ENCODE results near the gene PRKG1. TPM values are rescaled to one million over a fixed set of nuclear protein-coding genes. Genes with fewer than 3 reads are reported as not detected.

PRKG1 gene
- total RNA-seq, 1 experiment from 2014 or later: 10.4 TPM

GRCh38 chr10:51288511-51288910, 214.2 kb downstream of the PRKG1 start:
- TF ChIP-seq, protein P1, sequence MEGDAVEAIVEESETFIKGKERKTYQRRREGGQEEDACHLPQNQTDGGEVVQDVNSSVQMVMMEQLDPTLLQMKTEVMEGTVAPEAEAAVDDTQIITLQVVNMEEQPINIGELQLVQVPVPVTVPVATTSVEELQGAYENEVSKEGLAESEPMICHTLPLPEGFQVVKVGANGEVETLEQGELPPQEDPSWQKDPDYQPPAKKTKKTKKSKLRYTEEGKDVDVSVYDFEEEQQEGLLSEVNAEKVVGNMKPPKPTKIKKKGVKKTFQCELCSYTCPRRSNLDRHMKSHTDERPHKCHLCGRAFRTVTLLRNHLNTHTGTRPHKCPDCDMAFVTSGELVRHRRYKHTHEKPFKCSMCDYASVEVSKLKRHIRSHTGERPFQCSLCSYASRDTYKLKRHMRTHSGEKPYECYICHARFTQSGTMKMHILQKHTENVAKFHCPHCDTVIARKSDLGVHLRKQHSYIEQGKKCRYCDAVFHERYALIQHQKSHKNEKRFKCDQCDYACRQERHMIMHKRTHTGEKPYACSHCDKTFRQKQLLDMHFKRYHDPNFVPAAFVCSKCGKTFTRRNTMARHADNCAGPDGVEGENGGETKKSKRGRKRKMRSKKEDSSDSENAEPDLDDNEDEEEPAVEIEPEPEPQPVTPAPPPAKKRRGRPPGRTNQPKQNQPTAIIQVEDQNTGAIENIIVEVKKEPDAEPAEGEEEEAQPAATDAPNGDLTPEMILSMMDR (conservative IDR thresholded peaks at IDR 0.05): no peak
- Histone ChIP-seq H3K9me3 (ENCODE audit: control insufficient read depth, low read depth, low read length) (no peaks in the 10 kb centered on the region), H2BK20ac (ENCODE audit: low read depth, low read length, poor library complexity, severe bottlenecking) (no peak overlapping the region), H3K4me1 (ENCODE audit: insufficient read depth, low read length) (no peaks in the 10 kb centered on the region), H4K8ac (replicated peaks; ENCODE audit: insufficient read length, low read depth, low read length) (no peak overlapping the region), H3K27ac (ENCODE audit: insufficient read length, low read depth, low read length) (no peak overlapping the region), H2AFZ (ENCODE audit: low read length) (no peak overlapping the region), H3K56ac (ENCODE audit: insufficient read length, low read depth, low read length) (no peak overlapping the region), H3K79me1 (ENCODE audit: insufficient read depth, low read depth, low read length, poor library complexity, severe bottlenecking) (no peaks in the 10 kb centered on the region), H3K27me3 (ENCODE audit: insufficient read depth, low read length) (no peaks in the 10 kb centered on the region), H2AK5ac (ENCODE audit: insufficient read length, low read length) (no peak overlapping the region), H4K91ac (ENCODE audit: insufficient read length, low read depth, low read length) (no peak overlapping the region), H3K4ac (ENCODE audit: low read depth, low read length) (no peak overlapping the region), H2BK5ac (ENCODE audit: insufficient read length, low read length) (no peak overlapping the region), H3K18ac (ENCODE audit: insufficient read length, low read depth, low read length) (no peak overlapping the region), H3K4me2 (ENCODE audit: insufficient read depth, insufficient read length, low read length) (no peak overlapping the region), H3K9ac (ENCODE audit: extremely low read depth, insufficient read length, low read length) (no peak overlapping the region), H3K23ac (ENCODE audit: insufficient read length, low read depth, low read length) (no peak overlapping the region), H3K79me2 (ENCODE audit: insufficient read depth, low read length) (no peaks in the 10 kb centered on the region), H3K23me2 (ENCODE audit: insufficient read length, low read depth, low read length, poor library complexity, severe bottlenecking) (no peaks in the 10 kb centered on the region), H4K5ac (ENCODE audit: insufficient read length, low read depth, low read length) (no peak overlapping the region), H3T11ph (ENCODE audit: low read length) (no peak overlapping the region), H3K14ac (ENCODE audit: insufficient read depth, low read length) (no peak overlapping the region), H2BK15ac (ENCODE audit: low read depth, low read length) (no peak overlapping the region), H4K20me1 (ENCODE audit: control insufficient read depth, insufficient read depth, insufficient read length) (no peaks in the 10 kb centered on the region), H2BK120ac (ENCODE audit: low read depth, low read length, poor library complexity, severe bottlenecking) (no peak overlapping the region), H2BK12ac (ENCODE audit: insufficient read length, low read depth, low read length) (no peak overlapping the region)
- no peak for DNase-seq
- Mint-ChIP-seq H3K9me3 (no peaks in the 10 kb centered on the region), H3K36me3 (ENCODE audit: insufficient read depth in 1 of 3, low read depth in 3 of 3) (no peaks in the 10 kb centered on the region), H3K27ac (no peak overlapping the region), H3K4me3 (no peak overlapping the region), H3K4me1 (peaks cover 0 to under 1% of the 10 kb centered on the region in 2 experiments; a peak in 3 of 4 replicates), H3K27me3 (ENCODE audit: low read depth) (no peaks in the 10 kb centered on the region; the same call in 1 of the 2 replicates)

Measured in H9 (cell line).